Measurements from ENCODE around the gene URB2.
"Not testable (repeated sequence)": the region's sequence is repeated elsewhere in the genome, so short reads cannot be mapped to it uniquely, and the experiment has no call there.

Gene URB2

DNA sequence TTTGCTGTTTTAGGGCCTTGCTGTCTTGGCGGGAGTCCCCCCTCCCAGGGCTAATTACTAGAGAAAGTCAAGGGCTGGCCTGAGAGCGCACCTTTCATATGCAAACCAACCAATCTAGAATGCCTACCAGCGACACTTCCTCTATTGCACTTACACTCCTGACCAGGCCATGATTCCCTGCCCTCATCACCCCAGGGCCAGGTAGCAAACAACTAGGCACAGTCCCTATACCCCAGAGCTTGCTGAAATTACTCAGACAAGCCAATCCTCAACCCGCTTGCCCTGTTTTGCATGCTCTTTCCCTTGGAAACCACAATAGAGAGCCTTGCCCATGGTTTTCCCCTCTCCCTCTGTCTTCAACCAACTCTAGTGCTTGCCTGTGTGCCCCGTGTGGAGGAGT lies 70.3 kb downstream of the URB2 start:
- no peak for DNase-seq

DNA sequence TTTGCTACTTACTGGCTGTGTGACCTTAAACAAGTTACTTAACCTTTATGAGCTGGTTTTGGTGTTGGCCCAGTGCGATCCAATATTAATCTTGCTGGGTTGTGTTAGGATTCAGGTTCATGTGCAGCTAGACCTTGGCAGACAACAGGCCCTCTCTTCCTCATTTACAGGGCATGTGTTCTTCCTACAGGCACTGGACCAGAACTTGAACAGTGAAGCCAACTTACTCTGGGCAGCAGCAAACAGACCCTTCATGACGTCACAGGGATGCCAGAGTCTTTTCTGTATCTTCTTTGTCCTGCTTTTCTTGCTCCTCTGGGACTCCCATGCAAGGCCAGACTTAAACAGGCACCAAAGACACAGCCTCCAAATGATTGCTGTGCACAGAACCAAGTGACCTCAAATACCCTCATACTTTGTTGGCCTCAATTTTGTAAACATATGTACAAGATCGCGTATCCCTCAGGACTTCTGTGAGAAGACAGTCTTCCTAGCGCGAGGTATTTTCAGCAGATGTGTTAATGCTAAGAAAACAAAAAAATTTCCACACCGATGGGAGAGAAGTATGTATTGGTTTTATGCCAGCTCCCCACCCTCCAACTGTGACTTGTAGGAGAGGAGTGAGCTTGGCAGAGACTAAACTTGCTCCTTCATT lies 73.7 kb downstream of the URB2 start:
- no peak for DNase-seq

DNA sequence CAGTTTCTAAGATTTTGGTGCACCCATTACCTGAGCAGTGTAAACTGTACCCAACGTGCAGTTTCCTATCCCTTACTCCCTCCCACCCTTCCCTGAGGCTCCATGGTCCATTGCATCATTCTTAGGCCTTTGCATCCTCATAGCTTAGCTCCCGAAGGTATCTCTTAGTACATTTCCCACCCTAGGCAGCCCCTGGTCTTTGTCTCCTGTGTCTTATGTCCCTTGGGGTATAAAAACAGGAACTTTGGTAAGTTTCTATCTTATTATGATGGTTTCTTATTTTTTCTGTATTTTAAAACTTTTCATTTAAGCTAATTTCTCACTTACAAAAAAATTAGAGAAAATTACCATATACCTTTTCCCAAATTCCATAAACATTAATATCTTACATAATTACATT lies 78.1 kb downstream of the URB2 start:
- no peak for DNase-seq

DNA sequence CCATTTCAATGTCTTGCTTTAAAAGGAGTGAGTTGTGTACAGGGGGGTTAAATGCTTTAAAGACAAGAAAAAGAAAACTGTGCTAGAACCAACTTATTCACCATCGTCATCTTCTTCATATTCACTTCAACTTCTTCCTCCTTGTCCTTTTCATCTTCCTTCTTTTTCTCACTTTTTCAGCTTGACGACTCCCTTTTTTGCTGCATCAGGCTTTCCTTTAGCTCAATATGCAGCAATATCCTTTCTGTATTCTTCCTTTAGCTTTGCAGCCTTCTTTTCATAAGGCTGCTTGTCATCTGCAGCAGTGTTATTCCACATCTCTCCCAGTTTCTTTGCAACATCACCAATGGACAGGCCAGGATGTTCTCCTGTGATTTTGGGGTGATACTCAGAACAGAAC lies 79.1 kb downstream of the URB2 start:
- not testable (repeated sequence) for DNase-seq

DNA sequence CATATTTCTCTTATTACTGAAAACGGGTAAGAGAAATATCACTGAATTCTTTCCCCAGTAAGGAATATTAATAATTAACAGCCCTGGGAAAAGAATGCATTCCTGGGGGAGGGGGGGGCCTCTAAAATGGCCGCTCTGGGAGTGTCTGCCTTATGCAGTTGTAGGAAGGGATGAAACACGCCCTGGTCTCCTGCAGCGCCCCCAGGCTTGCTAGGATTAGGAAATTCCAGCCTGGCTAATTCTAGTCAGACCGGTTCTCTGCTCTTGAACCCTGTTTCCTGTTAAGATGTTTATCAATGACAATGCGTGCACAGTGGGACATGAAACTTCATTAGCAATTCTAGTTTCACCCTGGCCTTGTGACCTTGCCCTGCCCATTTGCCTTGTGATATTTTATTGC lies 81.1 kb downstream of the URB2 start:
- not testable (repeated sequence) for DNase-seq

DNA sequence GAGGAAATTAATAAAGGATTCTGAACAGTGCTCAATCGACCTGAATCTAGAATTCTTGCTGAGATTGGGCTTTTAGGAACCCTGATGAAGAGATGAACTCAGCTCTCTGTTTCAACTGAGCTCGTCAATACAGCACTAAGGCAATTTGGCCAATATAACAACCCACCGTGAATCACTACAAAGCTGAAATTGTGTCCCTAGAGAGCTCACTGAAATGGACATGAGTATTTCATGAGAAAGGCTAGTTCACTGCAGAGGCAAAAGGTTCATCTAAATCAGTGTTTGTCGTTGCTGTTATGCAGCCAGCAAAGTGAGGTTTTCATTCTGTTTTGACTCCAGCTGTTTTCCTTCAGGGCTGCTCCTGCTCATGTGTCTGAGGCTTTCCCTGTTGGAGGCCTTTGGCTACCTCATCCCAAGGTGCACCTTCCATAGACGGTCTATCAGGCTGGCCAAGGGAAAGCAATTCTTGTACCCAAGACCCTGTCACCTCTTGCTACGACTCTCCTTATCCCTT lies 83.5 kb downstream of the URB2 start:
- DNase-seq: no peak
